NCI-H146 (cell line): ENCODE data around the gene CABLES1.

ENCODE experiments used
- DNase-seq: peaks from one replicate; lab custom pipeline; 2025; lab: John Stamatoyannopoulos, UW

Gene CABLES1

DNA sequence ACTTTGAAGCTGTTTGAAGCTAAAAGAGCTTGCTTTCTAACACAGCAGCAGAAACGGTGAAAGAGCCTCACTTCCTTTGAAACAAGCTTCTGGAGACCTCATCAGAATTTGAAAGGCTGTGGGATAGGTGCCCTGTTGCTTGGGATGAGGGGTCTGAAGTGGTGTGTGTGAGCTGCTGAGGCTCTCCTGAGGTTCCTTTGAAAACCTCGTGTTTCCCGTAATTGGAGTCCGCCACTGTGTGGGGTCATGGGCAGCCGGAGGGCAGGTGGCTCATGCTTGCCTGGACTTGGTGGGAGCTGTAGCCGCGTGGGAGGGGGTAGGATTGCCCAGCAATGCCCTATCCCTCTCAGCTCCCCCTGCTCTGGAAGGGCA lies 34.4 kb downstream of the CABLES1 start:
- DNase-seq: no peak

DNA sequence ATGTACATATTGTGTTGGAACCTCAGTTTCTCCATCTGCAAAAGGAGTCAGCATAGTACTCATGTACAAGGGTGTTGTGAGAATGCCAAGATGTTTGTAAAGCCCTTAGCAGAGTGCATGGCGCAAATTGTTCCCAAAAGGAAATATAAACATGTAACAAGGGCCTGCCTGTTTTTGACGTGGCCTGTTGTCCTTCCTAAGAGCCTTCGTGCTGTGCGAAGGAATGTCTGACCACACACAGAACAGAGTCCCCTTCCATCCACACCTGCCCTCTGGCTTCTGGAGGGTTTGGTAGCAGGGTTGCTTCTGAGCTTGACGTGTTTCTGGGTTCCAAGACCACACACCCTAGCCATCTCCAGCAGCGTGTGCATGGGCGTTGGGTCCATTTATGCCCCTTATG lies 34.9 kb downstream of the CABLES1 start:
- no peak for DNase-seq

DNA sequence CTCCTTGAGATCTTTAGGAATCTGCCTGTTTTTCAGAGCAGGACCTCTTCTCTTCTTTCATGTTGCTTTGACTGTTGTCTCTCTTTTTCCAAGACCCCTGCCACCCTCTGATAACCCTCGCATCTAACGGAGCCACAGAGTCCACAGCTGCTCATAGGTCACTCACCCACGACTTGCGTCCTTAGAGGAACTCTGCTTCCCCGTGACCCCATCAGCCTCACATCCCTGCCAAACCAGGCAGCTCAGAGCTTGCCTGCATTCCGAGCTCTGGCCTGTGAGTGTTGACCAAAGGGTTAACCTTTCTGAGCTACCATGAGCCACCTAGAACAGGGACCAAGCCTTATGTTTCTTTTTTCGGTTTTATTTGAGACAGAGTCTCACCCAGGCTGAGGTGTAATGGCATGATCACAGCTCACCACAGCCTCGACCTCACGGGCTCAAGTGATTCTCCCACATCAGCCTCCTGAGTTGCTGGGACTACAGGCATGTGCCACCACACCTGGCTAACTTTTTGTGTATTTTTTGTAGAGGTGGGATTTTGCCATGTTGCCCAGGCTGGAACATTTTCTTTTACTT lies 36.4 kb downstream of the CABLES1 start:
- no peak for DNase-seq

DNA sequence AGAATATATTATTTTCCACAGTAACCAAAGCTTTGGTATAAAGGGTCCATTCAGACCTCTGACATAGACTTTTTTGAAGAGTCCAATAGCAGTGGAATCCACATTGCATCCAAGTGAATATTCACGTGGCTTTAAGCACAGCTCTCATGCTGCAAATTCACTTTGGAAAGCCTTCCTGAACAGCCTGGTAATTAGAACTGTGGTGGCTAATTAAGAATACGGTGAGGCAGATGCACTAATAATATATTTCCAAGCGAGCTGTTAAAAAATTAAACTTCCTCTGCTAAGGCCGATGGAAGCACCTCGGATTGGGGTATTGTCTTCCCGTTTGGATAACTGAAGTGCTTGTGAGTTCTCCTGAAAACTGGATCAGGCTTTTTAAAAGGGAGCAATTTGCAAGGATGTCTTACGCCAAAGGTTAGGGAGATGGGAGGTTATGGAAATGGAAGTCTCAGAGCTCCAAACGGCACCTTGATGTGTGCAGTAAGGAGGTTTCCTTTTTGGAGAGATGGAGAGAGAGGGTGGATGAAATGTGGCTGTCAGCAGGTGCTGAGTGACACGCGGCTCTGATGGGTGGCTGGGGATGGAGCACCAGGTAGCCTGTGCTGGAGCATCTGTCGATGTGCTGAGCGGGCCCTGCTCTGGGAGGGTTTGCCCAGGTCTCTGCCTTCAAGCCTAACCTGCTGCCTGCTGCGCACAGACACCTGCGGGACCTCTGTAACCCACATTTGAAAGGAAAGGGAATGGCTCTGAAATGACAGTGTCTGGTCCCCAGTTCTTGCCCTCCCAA lies 37.5 kb downstream of the CABLES1 start:
- DNase-seq: no peak

DNA sequence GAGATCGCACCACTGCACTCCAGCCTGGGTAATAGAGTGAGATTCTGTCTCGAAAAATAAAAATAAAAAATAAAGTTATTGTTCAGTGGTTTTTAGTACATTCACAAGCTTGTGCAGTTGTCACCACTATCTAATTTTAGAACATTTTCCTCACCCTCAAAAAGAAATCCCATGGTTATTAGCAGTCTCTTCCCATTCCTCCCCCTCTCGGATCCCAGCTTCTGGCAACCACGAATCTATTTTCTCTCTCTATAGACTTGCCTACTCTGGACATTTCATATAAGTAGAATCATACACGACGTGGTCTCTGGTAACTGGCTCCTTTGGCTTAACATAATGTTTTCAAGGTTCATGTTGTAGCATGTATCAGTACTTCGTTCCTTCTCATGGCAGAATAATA lies 38.6 kb downstream of the CABLES1 start:
- no peak for DNase-seq

DNA sequence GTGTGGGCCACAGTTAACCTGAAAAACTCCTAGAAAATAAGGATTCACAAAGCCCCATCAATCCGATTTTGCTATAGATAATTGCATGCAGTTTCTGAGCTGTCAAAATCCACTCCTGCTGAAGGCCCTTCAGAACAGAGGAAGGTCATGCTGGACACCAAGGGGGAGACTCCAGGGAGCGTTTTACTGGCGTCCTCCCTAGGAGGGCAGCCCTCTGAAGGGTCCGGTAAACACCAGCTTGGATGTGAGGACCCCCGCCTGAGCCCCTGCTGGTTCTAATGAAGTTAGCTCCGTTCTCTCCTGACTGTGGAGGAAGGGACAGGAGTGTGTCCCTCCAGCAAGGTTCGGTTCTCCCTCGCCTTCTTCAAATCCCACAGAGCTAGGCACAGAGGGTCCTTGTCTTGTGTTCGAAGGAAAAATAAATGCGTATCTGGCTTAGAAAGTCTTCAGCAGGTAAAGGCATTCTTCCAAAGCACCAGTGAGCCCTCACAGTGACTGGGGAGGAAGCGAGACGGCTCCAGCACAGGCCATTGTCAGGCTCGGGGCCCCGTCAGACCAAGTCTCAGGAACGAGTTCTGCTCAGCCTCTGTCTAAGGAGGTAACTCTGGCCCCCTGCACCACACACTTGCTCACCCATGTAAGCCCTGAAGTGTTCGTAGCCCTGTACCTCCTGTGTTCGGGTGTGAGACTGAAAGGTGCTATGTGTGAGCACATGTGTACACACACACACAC lies 41.6 kb downstream of the CABLES1 start:
- DNase-seq: no peak

DNA sequence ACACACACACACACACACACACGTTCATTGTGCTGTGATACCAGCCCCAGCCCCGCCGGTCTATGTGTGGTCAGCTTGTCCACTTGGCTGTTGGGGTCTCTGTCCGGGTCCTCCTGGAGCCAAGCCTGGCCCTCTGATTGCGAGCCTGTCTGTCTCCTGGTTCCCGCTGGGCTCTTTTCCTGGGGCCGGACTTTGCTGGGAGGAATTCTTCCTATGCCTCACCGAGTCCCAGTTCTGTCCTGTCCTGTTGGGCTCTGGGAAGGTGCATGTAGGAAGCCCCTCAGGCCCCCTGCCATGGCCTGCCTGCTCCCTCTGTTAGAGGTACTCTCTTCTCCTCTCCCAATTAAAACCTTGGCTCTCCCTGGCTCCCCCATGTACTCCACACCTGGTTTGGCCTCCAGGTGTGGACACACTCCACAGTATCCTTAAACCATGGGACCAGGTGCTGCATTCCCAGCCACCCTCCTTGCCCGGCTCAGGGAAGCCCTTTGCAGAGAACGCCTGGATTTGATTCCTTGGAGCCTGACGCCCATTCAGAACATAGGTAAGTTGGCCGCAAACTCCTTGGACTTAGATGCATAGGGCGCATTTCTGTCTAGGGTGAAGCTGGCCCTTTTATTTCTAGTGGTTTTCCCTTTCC lies 42.3 kb downstream of the CABLES1 start:
- no peak for DNase-seq

DNA sequence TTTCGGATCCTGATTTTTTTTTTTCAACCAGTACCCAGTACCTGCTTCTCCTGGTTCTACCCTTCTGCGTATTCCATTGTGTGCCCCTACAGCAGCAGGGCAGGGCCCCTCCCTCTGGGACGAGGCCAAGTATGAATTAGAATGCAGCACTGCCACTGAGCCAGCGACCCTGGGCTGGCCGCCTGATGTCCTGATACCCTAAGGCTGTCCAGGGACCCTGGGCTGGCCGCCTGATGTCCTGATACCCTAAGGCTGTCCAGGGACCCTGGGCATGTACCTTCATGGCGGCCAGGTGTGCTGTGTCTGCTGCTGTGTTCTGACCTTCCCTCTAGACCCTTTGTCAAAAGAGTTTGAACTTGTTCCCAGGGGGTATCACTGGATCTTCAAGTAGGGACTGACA lies 42.9 kb downstream of the CABLES1 start:
- no peak for DNase-seq

DNA sequence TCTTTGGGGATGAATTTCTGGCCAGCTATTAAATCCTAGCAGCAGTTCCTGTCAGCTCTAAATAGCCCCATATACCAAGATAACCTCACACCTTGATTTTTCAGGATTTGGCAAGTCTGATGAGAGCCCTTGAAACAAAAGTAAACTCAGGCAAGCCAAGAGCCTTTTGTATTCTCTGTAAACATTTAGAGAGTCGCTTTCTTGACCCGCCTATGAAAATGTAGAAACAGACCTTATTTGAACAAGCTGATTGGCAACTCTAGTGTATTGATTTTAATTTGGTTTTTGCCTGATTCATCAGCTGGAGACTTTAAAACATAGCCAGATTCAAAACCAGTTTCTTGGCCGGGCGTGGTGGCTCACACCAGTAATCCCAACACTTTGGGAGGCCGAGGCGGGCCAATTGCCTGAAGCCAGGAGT lies 43.4 kb downstream of the CABLES1 start:
- DNase-seq: peak; percentile 63

DNA sequence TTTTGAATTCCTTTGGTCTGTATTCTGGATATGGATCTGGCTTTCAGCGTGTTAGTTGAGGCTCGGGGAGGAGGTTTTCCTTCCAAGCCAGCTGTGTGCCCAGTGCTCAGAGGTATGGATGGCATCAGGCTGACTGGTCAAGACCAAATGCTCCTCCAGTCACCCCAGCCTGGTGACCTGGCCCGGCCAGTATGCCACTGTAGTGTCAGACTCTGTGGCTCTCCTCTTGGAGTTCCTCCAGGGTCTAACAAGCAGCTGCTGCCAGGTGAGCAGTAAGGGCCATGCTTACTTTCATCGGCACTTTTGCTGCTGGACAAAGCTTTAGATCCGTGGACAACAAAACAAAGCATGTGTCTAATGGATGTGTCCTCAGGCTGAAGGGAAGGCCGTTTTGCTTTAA lies 44.1 kb downstream of the CABLES1 start:
- DNase-seq: no peak

DNA sequence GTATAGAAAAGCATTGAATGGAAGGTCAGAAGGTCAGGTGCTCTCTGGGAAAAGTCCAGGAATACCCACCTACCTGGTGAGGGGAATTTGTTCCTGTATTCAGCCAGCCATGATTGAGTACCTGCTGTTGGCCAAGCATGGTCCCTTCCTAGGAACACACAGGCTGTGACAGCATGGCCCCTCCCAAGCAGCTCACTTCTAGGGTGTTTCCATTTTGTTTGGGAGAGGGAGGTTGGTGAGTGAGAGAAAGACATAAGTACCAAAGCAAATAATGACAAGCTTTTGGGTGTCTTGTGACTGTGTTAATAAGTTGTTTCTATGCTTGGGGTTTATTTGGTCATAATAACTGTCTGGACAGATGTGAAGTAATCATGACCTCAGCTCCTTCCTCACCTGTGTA lies 46.3 kb downstream of the CABLES1 start:
- DNase-seq: peak; percentile 23

DNA sequence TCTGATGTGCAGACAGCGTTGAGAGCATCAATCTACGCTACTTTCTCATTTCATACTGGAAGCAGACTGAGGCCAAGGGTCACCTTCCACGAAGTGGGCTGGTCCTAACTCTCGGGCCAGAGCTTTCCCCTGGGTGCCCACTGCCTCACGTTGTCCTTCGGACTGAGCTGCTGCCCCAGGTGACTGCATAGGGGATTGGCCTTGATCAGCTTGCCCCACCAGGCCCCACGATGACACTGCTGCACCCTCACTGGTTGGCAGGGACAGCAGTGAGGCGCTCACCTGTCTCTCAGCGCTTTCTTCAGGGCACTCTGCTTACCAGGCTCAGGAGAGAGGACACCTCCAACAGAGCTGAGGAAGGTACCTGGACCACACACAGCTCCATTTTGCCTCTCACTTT lies 47.3 kb downstream of the CABLES1 start:
- no peak for DNase-seq

DNA sequence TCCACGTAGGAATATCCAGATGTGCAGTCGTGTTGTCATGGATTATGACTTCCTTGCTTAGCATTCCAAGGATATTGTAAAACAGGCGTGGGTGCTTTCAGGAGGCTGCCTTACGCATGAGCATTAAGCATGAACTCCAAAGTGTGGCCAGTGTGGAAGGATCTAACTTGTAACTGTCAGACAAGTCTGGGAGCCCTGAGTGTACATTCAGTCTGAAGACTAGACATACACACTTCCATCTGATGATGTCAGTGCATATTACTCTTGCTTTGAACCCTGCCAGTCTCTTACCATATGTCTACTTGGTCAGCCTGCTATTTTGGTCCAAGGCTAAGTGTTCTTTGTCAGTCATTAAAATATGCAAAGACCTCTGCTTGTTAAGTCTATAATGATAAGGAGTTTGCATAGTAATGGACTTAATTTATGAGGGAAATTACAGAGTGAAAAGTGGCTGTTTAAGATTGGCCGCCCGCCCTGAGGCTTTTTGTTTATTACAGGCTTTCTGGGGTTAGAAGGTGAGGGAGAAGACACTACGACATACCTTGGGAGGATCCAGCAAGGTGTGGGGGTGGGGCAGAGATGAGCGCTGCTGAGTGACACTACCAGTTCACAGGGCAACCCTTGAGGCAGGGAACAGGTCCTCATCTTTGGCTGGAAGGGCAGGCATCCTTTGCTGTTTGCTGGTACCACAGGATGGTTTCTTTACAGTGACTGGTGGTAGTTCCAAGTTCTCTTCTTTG lies 48.3 kb downstream of the CABLES1 start:
- DNase-seq: no peak

DNA sequence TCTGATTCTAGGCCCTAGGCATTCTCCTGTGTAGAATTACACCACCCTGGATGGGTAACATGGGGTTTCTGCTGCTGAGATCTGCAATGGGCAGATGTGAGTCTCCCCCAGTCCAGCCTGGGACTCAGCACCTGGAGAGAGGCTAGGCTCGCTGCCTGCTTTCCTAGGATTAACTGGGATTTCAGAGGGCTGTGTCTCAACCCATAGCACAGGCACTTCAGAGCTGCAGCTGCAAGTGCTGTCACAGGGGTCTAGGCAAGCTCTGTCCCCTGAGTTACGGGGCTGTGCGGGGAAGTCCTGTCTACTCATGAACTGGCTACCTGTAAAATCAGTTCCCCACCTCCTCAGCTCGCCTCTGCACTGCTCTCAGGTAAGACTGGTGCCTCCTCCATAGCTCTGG lies 51.5 kb downstream of the CABLES1 start:
- no peak for DNase-seq

DNA sequence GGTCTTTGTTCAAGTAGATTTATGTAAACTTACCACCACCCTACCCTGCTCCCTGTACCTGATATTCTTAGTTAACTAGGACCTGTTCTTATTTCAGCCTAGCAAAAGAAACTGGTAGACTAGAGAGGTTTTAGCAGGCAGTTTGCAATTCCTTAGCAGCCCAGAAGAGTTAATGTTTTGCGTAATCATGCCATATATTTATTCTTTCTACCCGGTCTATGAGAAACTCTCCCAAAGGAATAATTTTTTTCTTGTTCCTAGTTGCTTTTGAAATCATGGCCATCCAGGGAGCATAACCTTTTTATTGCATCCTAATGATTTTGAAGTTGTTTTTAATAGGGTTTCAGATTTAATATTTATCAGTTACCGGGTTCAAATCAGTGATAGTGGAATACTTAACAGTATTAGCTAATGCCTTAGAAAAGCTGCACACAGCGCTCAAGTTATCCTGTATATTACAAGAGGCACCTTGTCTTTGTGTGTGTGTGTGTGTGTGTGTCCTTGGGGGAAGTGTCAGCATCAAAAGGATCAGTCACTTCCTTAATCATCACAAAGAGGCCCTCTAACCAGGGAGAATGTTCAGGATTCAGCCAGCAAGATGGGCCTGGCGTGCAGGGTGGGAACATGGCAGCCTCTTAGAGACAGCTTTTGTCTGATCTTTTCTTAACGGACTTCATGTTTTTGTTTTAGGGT lies 52.9 kb downstream of the CABLES1 start:
- no peak for DNase-seq

DNA sequence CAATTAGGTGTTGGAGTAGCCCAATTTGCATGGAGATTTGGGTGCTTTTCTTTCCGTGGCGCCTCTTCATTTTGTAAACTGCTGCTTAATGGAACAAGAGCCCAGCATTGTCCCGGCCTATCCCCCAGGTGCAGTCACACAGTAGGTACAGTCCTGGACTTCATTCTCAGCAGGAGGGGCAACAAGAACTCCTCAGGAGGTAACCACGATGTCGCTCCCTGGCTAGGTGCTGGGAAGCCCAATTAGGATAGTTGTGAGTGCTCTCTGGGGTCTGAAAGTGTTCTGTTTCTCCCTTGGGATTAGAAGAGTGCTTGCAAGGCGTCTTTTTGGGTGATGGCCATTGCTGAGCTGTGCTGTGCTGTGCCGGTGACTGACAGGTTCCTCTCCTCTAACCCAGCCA lies 53.8 kb downstream of the CABLES1 start:
- DNase-seq: no peak

DNA sequence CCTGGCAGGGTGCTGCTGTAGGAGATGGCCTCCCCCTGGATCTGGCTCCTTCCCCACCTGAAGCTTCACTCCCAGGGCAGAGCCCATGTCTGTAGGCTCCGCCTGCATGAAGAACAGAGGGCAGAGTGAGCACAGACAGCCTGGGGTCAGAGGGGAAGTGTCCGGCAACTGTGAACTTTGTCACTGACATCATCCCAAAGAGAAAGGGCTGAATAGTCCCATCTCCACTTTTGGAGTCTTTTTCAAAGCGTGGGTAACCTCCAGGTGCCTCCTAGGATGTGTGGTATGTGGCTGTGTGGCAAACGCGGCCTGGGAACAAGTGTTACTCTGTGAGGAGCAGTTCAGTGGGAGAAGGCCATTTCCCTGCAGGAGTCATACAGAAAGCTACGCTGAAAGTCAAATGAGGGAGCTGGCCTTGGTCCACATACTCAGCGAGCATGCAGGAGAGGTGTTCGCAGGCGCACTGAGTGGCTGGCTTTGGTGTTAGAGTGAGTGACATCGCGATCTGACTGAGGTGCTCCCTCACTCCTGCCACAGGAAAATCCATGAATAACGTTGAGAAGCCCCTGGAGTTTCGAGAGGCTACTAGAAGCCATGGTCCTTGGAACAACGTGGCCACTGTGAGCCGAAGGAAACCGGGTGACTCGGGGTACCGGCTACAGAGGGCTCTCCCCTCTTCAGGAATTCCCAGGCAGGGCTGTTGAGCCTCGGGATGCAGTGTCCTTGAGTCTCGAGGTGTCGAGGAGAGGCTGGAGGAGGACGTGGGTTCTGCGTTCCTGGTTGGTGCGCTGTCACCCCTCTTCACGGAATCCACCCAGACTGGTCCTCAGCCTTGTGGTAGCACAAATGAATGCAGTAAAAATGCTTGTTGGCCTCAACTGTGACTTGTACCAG lies 54.7 kb downstream of the CABLES1 start:
- no peak for DNase-seq

DNA sequence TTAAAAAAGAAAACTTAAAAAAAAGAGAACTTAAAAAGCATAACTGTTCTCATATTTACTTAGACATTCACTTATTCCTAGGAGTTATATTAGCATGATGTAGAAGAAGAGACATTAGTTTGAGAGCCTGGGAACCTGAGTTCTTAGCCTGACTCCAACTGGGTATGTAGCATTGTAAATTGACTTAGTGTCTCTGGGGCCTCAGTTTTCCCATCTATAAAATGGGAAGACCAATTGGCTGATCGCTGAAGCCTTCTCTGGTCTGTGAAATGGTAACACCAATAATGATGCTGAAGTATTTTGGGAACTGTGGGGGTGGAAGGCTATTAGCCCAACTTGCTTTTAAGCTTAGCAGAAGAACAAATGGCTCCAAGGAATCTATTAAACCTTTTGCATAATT lies 55.9 kb downstream of the CABLES1 start:
- no peak for DNase-seq

DNA sequence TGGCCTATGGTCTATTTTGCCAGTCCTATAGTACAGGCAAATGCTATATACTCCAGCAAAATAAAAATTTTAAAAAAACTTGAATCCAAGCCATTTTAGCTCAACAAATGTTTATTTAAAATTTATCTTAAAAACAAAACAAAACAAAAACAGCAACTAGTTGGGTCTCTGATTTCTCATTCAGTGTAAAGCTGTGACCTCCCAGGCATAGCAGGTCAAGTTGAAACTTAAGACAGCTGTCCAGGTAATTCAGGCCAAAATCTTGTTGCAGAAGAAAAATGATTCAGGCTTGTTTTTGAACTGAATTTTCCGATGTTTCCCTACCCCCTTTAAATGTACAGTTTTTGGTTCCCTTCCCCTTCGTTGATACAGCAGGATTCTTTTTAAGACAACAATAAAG lies 58.5 kb downstream of the CABLES1 start:
- no peak for DNase-seq

DNA sequence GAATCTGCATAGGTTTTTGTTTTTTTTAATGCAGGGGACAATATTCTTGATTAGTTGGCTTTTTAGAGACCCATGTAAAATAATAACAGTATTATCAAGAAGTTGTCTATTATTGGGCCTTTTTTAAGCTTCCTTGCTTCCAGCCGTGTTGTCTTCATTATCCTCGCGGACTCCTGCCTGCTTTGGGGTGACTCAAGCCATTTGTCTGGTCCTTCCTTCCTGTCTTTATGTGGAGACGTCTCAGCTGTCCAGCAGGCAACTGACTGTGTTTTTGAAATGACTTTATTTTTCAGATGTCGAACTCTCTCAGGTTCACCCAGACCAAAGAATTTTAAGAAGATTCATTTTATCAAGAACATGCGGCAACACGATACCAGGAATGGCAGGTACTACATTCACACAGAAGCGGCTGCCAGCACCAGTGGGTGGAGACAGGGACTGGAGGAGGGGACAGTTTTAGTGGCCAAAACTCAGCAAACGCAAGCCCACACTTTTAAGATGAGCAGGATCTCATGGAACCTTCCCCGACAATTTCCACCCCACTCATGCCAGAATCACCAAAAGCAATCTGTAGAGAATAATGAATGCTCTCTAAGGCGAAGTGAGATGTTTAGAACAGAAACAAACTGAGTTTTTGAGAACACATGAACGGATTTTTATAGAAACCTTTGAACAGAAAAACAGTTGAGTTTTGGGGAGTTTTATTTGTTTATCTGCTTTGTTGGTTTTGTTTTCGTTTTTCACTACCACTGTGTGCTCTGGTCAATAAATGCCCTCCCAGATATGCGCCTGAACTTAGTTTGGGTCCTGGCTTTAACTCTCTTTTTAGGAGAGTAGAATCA lies 59.1 kb downstream of the CABLES1 start:
- no peak for DNase-seq
